IMR-90 (cell line): ENCODE results near the gene L1CAM.

Experiments
- CTCF ChIP-seq: conservative IDR thresholded peaks from 2 replicates; pipeline ENCODE4 v1.5.1; 2012; ENCODE audit warnings: mild to moderate bottlenecking, low read depth, low read length, improper control_type of control experiment
- USF2 ChIP-seq: fragments of 150-350 bp; IDR thresholded peaks from 2 replicates; pipeline ENCODE4 v1.6.1; 2017; ENCODE audit warnings: mild to moderate bottlenecking, antibody characterized with exemption, low read length, low read depth

- TF ChIP-seq USF2, result peak; percentile 23; the same call in 1 of the 2 replicates
- TF ChIP-seq CTCF, result no peak
These were observed 47.8 kb upstream of the L1CAM start for GRCh38 chrX:153933748-153934147.
